ENCODE data around the gene PRCC. TPM values are rescaled to one million over a fixed set of nuclear protein-coding genes. Genes with fewer than 3 reads are reported as not detected.

PRCC gene
- polyA plus RNA-seq, 2 of the 4 experiments (the other 2 are of a cell fraction): 44.5 to 52.0 TPM

DNA sequence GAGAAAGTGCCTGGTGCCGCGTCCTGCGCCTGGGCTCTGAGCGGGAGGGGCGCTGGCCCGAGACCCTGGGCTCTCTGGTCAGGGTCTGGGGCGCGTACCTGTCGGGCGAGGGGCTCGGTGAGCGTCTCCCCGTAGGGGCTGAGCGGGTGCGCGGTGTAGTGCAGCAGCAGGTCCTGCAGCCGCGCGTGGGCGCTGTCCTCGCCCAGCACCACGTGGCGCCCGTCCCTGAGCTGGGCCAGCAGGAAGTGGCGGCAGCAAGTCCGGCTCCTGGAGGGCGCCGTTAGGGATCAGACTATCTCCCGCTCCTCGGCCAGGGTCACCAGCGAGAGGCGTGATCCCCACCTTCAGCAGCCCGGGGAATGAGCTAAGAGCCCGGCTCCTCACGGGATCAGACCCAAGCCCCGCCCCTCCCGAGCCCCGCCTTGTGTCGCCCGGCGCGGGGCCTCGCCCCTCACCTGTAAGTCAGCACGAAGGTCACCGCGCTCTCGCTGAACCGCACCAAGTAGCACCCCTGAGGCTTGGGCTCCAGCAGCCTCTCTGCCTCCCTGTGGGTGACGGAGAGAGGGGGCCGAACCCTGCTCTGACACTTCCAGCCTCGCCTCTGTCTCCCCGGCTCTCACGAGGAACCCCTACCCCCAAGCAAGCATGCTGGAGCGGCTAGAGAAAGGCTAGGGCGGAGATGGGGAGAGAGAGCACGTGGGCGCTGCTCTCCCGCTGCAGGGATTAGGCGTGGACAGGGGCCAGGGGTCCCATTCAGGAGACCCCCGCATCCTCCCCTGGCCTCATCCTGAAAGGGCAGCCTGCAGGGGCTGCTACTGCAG lies 46.6 kb downstream of the PRCC start (continued):
- TF ChIP-seq, protein P1, sequence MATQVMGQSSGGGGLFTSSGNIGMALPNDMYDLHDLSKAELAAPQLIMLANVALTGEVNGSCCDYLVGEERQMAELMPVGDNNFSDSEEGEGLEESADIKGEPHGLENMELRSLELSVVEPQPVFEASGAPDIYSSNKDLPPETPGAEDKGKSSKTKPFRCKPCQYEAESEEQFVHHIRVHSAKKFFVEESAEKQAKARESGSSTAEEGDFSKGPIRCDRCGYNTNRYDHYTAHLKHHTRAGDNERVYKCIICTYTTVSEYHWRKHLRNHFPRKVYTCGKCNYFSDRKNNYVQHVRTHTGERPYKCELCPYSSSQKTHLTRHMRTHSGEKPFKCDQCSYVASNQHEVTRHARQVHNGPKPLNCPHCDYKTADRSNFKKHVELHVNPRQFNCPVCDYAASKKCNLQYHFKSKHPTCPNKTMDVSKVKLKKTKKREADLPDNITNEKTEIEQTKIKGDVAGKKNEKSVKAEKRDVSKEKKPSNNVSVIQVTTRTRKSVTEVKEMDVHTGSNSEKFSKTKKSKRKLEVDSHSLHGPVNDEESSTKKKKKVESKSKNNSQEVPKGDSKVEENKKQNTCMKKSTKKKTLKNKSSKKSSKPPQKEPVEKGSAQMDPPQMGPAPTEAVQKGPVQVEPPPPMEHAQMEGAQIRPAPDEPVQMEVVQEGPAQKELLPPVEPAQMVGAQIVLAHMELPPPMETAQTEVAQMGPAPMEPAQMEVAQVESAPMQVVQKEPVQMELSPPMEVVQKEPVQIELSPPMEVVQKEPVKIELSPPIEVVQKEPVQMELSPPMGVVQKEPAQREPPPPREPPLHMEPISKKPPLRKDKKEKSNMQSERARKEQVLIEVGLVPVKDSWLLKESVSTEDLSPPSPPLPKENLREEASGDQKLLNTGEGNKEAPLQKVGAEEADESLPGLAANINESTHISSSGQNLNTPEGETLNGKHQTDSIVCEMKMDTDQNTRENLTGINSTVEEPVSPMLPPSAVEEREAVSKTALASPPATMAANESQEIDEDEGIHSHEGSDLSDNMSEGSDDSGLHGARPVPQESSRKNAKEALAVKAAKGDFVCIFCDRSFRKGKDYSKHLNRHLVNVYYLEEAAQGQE (IDR thresholded peaks at IDR 0.05): no peak
- no peak for TF ChIP-seq ZNF302 (CRISPR knock-in tag; IDR thresholded peaks at IDR 0.05)
- TF ChIP-seq POLR2A (IDR thresholded peaks at IDR 0.05; ENCODE audit: low read length): peak; percentile 60
- 0 out of 2 replicates have a peak, but pooled peaks have one; percentile 43 for TF ChIP-seq HOXB13 (CRISPR knock-in tag; IDR thresholded peaks at IDR 0.05; ENCODE audit: low read depth)
- TF ChIP-seq POLR2AphosphoS2 (conservative IDR thresholded peaks at IDR 0.05; ENCODE audit: low read length): no peak

- DNase-seq (ENCODE audit: low read depth in 1 of 2, low spot score in 1 of 2): no peak
- POLR2A ChIA-PET: interaction anchor here (1.0 kb wide), 1 partner anchor 38 kb away, joined by 3 read pairs; no protein-coding TSS in a partner anchor
- no peak for FAIRE-seq
- TF ChIP-seq FOSL2 (IDR thresholded peaks at IDR 0.05) (no peak), FOSL2 (CRISPR knock-in tag; IDR thresholded peaks at IDR 0.05) (0 out of 2 replicates have a peak, but pooled peaks have one; percentile 9), CEBPB (IDR thresholded peaks at IDR 0.05) (no peak)
- H3K27ac ChIP-seq: peak overlapping the region; percentile 76 to 86; a peak in 5 of 6 replicates
- no peaks in the 10 kb centered on the region for H3K9me3 ChIP-seq
- H3K4me1 ChIP-seq: peaks cover 24% of the 10 kb centered on the region
- CTCF ChIA-PET: interaction anchor here (0.7 to 27.2 kb wide), 15 partner anchors 8 to 99 kb away, joined by 3 to 480 read pairs (median 7); partner anchors contain the start of genes INSRR and NTRK1
- WGBS (ENCODE audit: missing lambda C conversion rate): 85% methylated on average over 5 of the region's 7 CpGs
- ATAC-seq: peak in 1 of 2 experiments; percentile 19; a peak in 2 of 6 replicates
- peak overlapping the region; percentile 92 for H3K4me2 ChIP-seq
- no peak overlapping the region; the same call in 2 of the 3 replicates for H3K4me3 ChIP-seq
These were observed 47.4 kb downstream of the PRCC start for GRCh38 chr1:156814571-156815260.

DNA sequence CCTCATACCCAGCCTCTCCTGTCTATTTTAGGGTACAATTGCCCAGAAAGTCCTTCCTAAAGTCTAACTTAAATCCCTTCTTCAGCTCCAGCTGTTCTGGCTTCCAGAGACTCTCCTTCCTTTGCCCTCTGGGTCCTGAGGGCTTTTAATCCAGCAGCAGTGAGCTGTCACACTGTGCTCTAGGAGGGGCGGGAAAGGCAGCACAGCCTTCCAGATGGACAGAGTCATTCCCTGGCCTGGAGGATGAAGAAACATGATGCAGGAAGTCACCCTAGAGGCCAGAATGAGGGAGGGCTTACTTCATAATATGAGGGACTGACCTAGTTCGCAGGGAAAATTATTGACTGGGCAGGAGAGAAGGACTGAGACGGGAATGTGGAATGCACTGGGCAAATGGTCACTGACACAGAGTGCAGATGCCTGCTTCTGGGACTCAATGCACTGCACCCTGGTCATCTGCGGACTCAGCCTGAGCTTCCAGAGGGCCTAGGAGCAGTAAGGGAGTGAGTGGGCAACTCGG lies 48.0 kb downstream of the PRCC start:
- Histone ChIP-seq H3K9me3 (no peaks in the 10 kb centered on the region), H3K4me3 (no peak overlapping the region), H3K4me1 (peaks cover 24% of the 10 kb centered on the region), H3K27ac (peak overlapping the region in 1 of 2 experiments; percentile 86; a peak in 2 of 6 replicates), H3K4me2 (no peak overlapping the region; the same call in 2 of the 3 replicates)
- CTCF ChIA-PET: interaction anchor here (0.8 to 27.2 kb wide), 6 partner anchors 10 to 89 kb away, joined by 3 to 480 read pairs (median 20); partner anchors contain the start of genes INSRR and NTRK1
- DNase-seq (ENCODE audit: low read depth in 1 of 2, low spot score in 1 of 2) (peak; percentile 27 to 34), FAIRE-seq (no peak), ATAC-seq (peak; percentile 33 to 37; a peak in 5 of 6 replicates)
- no peak for TF ChIP-seq BHLHE40 (IDR thresholded peaks at IDR 0.05; ENCODE audit: low read depth, low read length)
- TF ChIP-seq HES2 (IDR thresholded peaks at IDR 0.05): no peak
- no peak for TF ChIP-seq RNF2 (IDR thresholded peaks at IDR 0.05; ENCODE audit: borderline replicate concordance, low read depth)
- TF ChIP-seq, protein P1 (IDR thresholded peaks at IDR 0.05): no peak
- TF ChIP-seq CHD4 (IDR thresholded peaks at IDR 0.05; ENCODE audit: borderline replicate concordance): no peak
- POLR2A ChIA-PET: no interaction called here
- 74% methylated on average over 5 of the region's 5 CpGs for WGBS (ENCODE audit: missing lambda C conversion rate)

Data from A549 (cell line).